ENCODE measurements around the gene XK. TPM values are rescaled to one million over a fixed set of nuclear protein-coding genes. Genes with fewer than 3 reads are reported as not detected.

XK gene
- total and polyA plus RNA-seq, 2 experiments from 2014 or later: 0.29 to 1.5 TPM

DNA sequence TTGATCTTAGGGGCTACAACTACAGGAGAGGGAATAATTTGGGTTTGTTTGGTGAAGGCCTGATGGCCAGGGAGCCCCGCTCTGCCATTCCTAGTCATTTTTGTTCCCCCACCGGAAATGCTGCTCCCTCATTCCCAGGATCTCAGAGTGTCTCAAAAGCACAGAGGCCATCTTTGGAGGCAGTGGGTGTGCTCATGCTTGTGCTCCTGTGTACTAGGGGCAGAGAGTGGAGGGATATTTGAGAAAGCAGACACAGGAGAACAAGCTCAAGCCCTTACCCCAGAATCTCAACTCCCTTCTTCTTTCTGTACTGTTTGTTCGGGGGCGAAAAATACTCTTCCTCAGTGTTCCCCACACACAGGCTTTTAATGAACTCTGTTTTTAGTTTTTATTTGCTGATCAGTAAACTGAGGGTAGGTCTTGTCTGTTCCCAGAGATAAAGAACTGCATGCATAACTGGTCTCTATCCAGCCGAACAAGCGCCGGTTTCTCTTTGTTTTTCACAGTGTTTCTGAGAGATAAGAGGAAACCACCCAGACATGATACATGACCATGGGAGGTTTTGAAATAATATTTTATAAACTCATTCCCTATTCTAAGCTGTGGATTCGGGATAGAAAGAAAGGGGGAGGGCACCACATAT, 32.9 kb upstream of the XK start:
- Histone ChIP-seq H3K4me3 (no peak overlapping the region), H3K4me2 (0 out of 2 replicates have a peak overlapping the region, but pooled peaks have one; percentile 14), H2AFZ (peak overlapping the region; percentile 74; the same call in 1 of the 2 replicates), H4K20me1 (replicated peaks; ENCODE audit: insufficient read depth) (no peaks in the 10 kb centered on the region), H3K79me2 (replicated peaks; ENCODE audit: insufficient read depth) (no peaks in the 10 kb centered on the region), H3K36me3 (ENCODE audit: insufficient read depth) (no peaks in the 10 kb centered on the region), H3K27me3 (ENCODE audit: insufficient read depth) (no peaks in the 10 kb centered on the region), H3K9me2 (ENCODE audit: insufficient read depth) (no peaks in the 10 kb centered on the region), H3F3A (replicated peaks; ENCODE audit: low read depth) (no peaks in the 10 kb centered on the region), H3K27ac (ENCODE audit: low read depth) (no peak overlapping the region), H3K4me1 (ENCODE audit: insufficient read depth) (peaks cover 10% of the 10 kb centered on the region; the same call in 1 of the 2 replicates)
- no peak for TF ChIP-seq CREB1 (CRISPR knock-in tag; IDR thresholded peaks at IDR 0.05; ENCODE audit: low read depth)
- no peak for TF ChIP-seq ZNF462 (CRISPR knock-in tag; IDR thresholded peaks at IDR 0.05)
- TF ChIP-seq ZNF114 (CRISPR knock-in tag; IDR thresholded peaks at IDR 0.05): no peak
- TF ChIP-seq JUNB (IDR thresholded peaks at IDR 0.05; ENCODE audit: unreplicated experiment): no peak
- Mint-ChIP-seq H3K9me3 (no peaks in the 10 kb centered on the region; the same call in 2 of the 3 replicates), H3K36me3 (ENCODE audit: low read depth) (no peaks in the 10 kb centered on the region), H3K4me1 (peaks cover 14% of the 10 kb centered on the region), H3K27ac (no peak overlapping the region), H3K27me3 (ENCODE audit: insufficient read depth, low read depth, poor library complexity) (peaks cover 7% of the 10 kb centered on the region), H3K4me3 (no peak overlapping the region)
- ATAC-seq: no peak
- DNase-seq (ENCODE audit: low spot score): no peak

DNA sequence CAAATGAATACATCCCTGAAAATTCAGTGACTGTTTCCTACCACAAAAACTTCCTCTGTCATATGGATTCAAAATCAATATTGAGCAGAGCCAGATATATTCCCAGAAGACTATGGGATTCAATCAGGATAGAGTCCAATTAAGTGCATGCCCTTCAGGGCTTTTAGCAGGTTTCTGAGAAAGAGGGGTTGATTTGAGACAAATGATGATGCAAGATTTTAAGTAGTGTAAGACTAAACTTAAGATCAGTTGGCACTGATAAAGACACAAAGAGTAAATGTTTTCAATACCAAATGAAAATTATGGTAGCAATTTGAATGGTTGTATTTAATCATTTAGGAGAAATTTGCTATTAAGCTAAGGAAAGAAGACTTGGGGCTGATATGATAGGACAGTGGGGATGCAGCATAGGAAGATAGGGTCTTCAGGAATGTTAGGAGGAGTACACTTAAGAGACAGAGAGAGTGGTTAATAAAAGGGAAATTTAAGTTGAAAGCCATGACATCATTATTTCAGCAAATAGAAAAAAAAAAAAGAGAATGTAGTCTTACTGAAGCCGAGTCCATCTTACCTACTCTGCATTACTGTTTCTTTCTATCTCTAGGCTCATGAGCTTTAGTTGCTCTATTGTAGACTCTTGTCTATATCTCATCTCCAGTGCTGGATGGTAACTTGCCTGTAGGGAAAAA, 32.0 kb upstream of the XK start:
- no peak overlapping the region for H3K27ac ChIP-seq (ENCODE audit: low read depth)
- no peak overlapping the region for H3K27ac Mint-ChIP-seq
- no peak for ATAC-seq

More for the DNA sequence above, 32.0 kb upstream of the XK start:
- peaks cover 14% of the 10 kb centered on the region for H3K4me1 Mint-ChIP-seq
- Histone ChIP-seq H3F3A (replicated peaks; ENCODE audit: low read depth) (no peaks in the 10 kb centered on the region), H3K36me3 (ENCODE audit: insufficient read depth) (no peaks in the 10 kb centered on the region), H2AFZ (no peak overlapping the region), H3K27me3 (ENCODE audit: insufficient read depth) (no peaks in the 10 kb centered on the region), H3K4me3 (no peak overlapping the region), H3K4me1 (ENCODE audit: insufficient read depth) (peaks cover 10% of the 10 kb centered on the region; the same call in 1 of the 2 replicates), H3K4me2 (no peak overlapping the region), H3K79me2 (replicated peaks; ENCODE audit: insufficient read depth) (no peaks in the 10 kb centered on the region), H3K9me2 (ENCODE audit: insufficient read depth) (no peaks in the 10 kb centered on the region), H4K20me1 (replicated peaks; ENCODE audit: insufficient read depth) (no peaks in the 10 kb centered on the region)
- no peaks in the 10 kb centered on the region; the same call in 2 of the 3 replicates for H3K9me3 Mint-ChIP-seq
- no peak overlapping the region for H3K4me3 Mint-ChIP-seq
- no peak for DNase-seq (ENCODE audit: low spot score)
- H3K36me3 Mint-ChIP-seq (ENCODE audit: low read depth): no peaks in the 10 kb centered on the region
- no peak for TF ChIP-seq EZH2phosphoT487 (IDR thresholded peaks at IDR 0.05; ENCODE audit: unreplicated experiment)
- peaks cover 7% of the 10 kb centered on the region for H3K27me3 Mint-ChIP-seq (ENCODE audit: insufficient read depth, low read depth, poor library complexity)

Data from GM23338 (cell line).